GM19455 (cell line): ENCODE data around the gene METTL16.

ENCODE experiments used
- ATAC-seq: cut with Tn5 transposase; IDR thresholded peaks from one replicate; pipeline ENCODE4 v1.9.1; 2021; ENCODE audit not compliant: unreplicated experiment

METTL16 gene

DNA sequence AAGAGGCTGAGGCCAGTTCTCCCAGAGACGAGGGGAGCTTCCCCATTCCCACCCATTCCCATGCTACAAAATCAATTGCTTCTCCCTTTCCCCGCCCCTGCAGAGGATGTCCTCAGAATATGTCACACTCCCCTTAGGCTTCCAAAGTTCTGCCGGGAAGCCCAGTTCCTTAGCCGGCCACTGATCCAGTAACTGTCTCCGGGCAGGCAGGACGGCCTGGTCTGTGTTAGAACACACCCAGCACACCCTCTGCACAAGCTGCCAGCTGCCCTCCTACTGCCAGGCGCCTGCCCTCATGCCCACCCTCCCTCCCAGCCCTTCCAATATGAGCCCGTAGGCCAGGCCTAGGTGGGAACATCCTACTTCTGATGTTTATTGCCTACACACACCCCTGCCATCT is 143.3 kb downstream of the METTL16 start:
- ATAC-seq, result no peak

DNA sequence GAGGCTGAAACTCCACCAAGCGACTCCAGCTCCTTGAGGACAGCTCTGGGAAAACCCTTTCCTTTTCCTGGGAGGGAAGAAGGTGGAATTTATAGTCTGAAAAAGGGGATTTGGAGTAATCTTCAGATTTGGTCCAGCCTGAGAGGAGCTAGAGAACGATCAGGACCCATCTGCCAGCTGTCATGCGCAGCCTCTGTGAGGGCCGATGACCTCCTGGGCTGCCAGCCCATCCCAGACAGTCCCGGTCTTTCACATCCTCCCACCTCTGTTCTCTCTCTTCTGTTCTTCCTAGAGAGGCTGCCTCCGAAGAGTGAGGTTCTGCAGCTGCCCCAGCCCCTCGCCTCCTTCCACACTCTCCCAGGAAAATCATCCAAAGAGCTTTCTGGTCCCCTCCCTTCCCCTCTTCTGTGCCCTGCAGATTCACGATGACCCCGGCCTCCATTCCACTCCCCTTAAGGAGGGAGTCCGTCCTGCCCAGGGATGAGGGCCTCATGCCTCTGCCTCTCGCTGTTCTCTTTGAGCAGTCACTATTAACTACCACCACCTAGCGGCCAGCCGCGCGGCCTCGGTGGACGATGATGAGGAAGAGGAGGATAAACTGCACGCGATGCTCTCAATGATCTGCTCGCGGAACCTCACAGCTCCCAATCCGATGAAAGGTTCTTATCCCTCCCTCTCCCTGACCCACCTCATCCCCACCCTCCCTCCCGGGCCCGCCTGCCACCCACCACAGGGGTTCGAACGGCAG is 144.8 kb downstream of the METTL16 start:
- ATAC-seq, result no peak
